ENCODE measurements around the gene WSCD2.

The WSCD2 gene

GRCh38 chr12:108109954-108110353 lies 19.1 kb upstream of the WSCD2 start:
- no peak for DNase-seq

GRCh38 chr12:108110844-108111243 lies 18.2 kb upstream of the WSCD2 start:
- no peak for DNase-seq

- DNase-seq, result no peak
These were observed 16.1 kb upstream of the WSCD2 start for GRCh38 chr12:108112832-108113556.

GRCh38 chr12:108115123-108116121 lies 13.7 kb upstream of the WSCD2 start:
- no peak for DNase-seq

GRCh38 chr12:108116254-108116653 lies 12.8 kb upstream of the WSCD2 start:
- no peak for DNase-seq

- no peak for DNase-seq
These were observed 12.4 kb upstream of the WSCD2 start for GRCh38 chr12:108116699-108117098.

- DNase-seq, result no peak
These were observed 11.8 kb upstream of the WSCD2 start for GRCh38 chr12:108117163-108117849.

GRCh38 chr12:108117902-108118301 lies 11.2 kb upstream of the WSCD2 start:
- no peak for DNase-seq

GRCh38 chr12:108119126-108119973 lies 9.7 kb upstream of the WSCD2 start:
- no peak for DNase-seq

GRCh38 chr12:108119974-108120862 lies 8.9 kb upstream of the WSCD2 start:
- DNase-seq, result no peak

GRCh38 chr12:108120863-108121165 lies 8.3 kb upstream of the WSCD2 start:
- no peak for DNase-seq

- DNase-seq, result no peak
These were observed 7.8 kb upstream of the WSCD2 start for GRCh38 chr12:108121320-108121719.

GRCh38 chr12:108121728-108122471 lies 7.2 kb upstream of the WSCD2 start:
- no peak for DNase-seq

GRCh38 chr12:108122644-108123043 lies 6.4 kb upstream of the WSCD2 start:
- no peak for DNase-seq

GRCh38 chr12:108123402-108123801 lies 5.7 kb upstream of the WSCD2 start:
- DNase-seq, result no peak

GRCh38 chr12:108125073-108125472 lies 4.0 kb upstream of the WSCD2 start:
- DNase-seq, result no peak

GRCh38 chr12:108126212-108126611 lies 2.9 kb upstream of the WSCD2 start:
- DNase-seq, result no peak

GRCh38 chr12:108126990-108127501 lies 2.0 kb upstream of the WSCD2 start:
- no peak for DNase-seq

- no peak for DNase-seq
These were observed 1.4 kb upstream of the WSCD2 start for GRCh38 chr12:108127654-108128053.

GRCh38 chr12:108128221-108129016 lies 669 bp upstream of the WSCD2 start:
- DNase-seq, result no peak

Data from AML-193 (cell line).